HCT116 (cell line): ENCODE measurements around the gene SUGP1. TPM values are rescaled to one million over a fixed set of nuclear protein-coding genes. Genes with fewer than 3 reads are reported as not detected.

Experiments
- ATAC-seq: fragments of 200-7000 bp; cut with Tn5 transposase; 2 replicates; pipeline ENCODE4 v1.9.1; 2020; ENCODE audit warnings: mild to moderate bottlenecking, moderate library complexity
- BruUV-seq: library from RNA; stranded (reverse); fragments of 400-500 nt; replicated peaks from 2 replicates; lab custom pipeline; 2021; lab: Mats Ljungman, UMichigan
- CTCF ChIA-PET: fragments of 300-600 bp; sonication (Branson Sonifier 250); formaldehyde crosslinking; loops from one replicate; lab custom pipeline; 2021; ENCODE audit warnings: antibody characterized with exemption; lab: Charles Lee
- POLR2A ChIA-PET: fragments of 300-600, 350-600 bp; sonication (Branson Sonifier 250); formaldehyde crosslinking; loops from one replicate; lab custom pipeline; 2021; ENCODE audit warnings: antibody characterized with exemption; lab: Charles Lee
- RAD21 ChIA-PET, 2 experiments: fragments of 300-600 bp; sonication (Branson Sonifier 250); formaldehyde crosslinking; loops; one replicate each; lab custom pipeline; 2023; ENCODE audit warnings: low total read pairs in 2 of 2; ENCODE audit not compliant: uncharacterized antibody in 2 of 2, unreplicated experiment in 2 of 2, low non-redundant PET in 1 of 2; lab: Charles Lee
- DNase-seq: peaks from one replicate; pipeline ENCODE4 v3.0.0-alpha.2; 2010; ENCODE audit warnings: low read depth, low spot score
- H2AFZ ChIP-seq: fragments of 200-600 bp; shearing (Covaris generic), sonication (generic); 2 replicates; pipeline ENCODE4 v1.6.1; 2017; ENCODE audit warnings: low read depth, mixed run types, mixed read lengths, antibody characterized with exemption, low read length; ENCODE audit not compliant: poor library complexity, severe bottlenecking
- H3K27ac ChIP-seq: 2 replicates; pipeline ENCODE4 v1.5.1; 2012; ENCODE audit warnings: low read depth, low read length
- H3K27me3 ChIP-seq: fragments of 200-600 bp; sonication (generic); 2 replicates; pipeline ENCODE4 v1.6.1; 2016; ENCODE audit warnings: mixed run types, low read length, mixed read lengths; ENCODE audit not compliant: insufficient read depth
- H3K36me3 ChIP-seq, 2 experiments: fragments of 200-500 bp in 1 of 2; fragments of 200-600 bp in 1 of 2; sonication (Bioruptor generic) in 1 of 2; sonication (generic) in 1 of 2; 2 replicates each; pipeline versions ENCODE4 v1.5.1 to v1.6.1; 2014 to 2016; ENCODE audit warnings: low read length in 2 of 2, inconsistent platforms in 1 of 2, mixed read lengths in 1 of 2, mixed run types in 1 of 2; ENCODE audit not compliant: insufficient read depth in 2 of 2, control insufficient read depth in 1 of 2
- H3K4me1 ChIP-seq, 2 experiments: fragments of 200-600 bp in 1 of 2; sonication (generic) in 1 of 2; 2 replicates each; pipeline versions ENCODE4 v1.5.1 to v1.6.1; 2012 to 2017; ENCODE audit warnings: low read length in 2 of 2, inconsistent platforms in 1 of 2, mild to moderate bottlenecking in 1 of 2, mixed read lengths in 1 of 2, mixed run types in 1 of 2, moderate library complexity in 1 of 2; ENCODE audit not compliant: insufficient read depth in 2 of 2, control insufficient read depth in 1 of 2
- H3K4me2 ChIP-seq: fragments of 200-600 bp; sonication (generic); 2 replicates; pipeline ENCODE4 v1.6.1; 2017; ENCODE audit warnings: mixed run types, low read length, mixed read lengths
- H3K4me3 ChIP-seq, 2 experiments: fragments of 200-600 bp in 1 of 2; sonication (generic) in 1 of 2; replicated peaks in 1 of 2; 2 replicates each; pipeline ENCODE4 v1.5.1; 2011 to 2016; ENCODE audit warnings: low read length in 2 of 2, control low read depth in 1 of 2, low read depth in 1 of 2, mild to moderate bottlenecking in 1 of 2, mixed read lengths in 1 of 2, mixed run types in 1 of 2
- H3K79me2 ChIP-seq: fragments of 200-600 bp; sonication (generic); 2 replicates; pipeline ENCODE4 v1.6.1; 2017; ENCODE audit warnings: mild to moderate bottlenecking, mixed run types, low read length, moderate library complexity, mixed read lengths; ENCODE audit not compliant: insufficient read depth
- H3K9ac ChIP-seq: fragments of 200-600 bp; sonication (generic); 2 replicates; pipeline ENCODE4 v1.6.1; 2016; ENCODE audit warnings: low read length, mixed read lengths
- H3K9me2 ChIP-seq: fragments of 200-600 bp; sonication (generic), shearing (Covaris generic); 2 replicates; pipeline ENCODE4 v1.6.1; 2017; ENCODE audit warnings: mixed run types, mild to moderate bottlenecking, moderate library complexity; ENCODE audit not compliant: insufficient read depth
- H3K9me3 ChIP-seq, 2 experiments: fragments of 200-500 bp in 1 of 2; fragments of 200-600 bp in 1 of 2; sonication (Bioruptor generic) in 1 of 2; sonication (generic) in 1 of 2; 2 replicates each; pipeline ENCODE4 v1.6.1; 2014 to 2017; ENCODE audit warnings: low read length in 2 of 2, mixed read lengths in 2 of 2, inconsistent platforms in 1 of 2, low read depth in 1 of 2, mild to moderate bottlenecking in 1 of 2, mixed run types in 1 of 2, moderate library complexity in 1 of 2; ENCODE audit not compliant: control insufficient read depth in 1 of 2, insufficient read depth in 1 of 2
- H4K20me1 ChIP-seq: fragments of 200-600 bp; sonication (generic), shearing (Covaris generic); 2 replicates; pipeline ENCODE4 v1.6.1; 2017; ENCODE audit warnings: mixed run types, mild to moderate bottlenecking, moderate library complexity; ENCODE audit not compliant: insufficient read depth
- CBX3 ChIP-seq: IDR thresholded peaks from 2 replicates; pipeline ENCODE4 v1.6.1; 2012; ENCODE audit warnings: low read depth
- CTCF ChIP-seq, 3 experiments: fragments of 200-600 bp in 1 of 3; sonication (generic) in 1 of 3; IDR thresholded peaks in 2 of 3; conservative IDR thresholded peaks in 1 of 3; 2 replicates each; pipeline ENCODE4 v1.5.1; 2012 to 2017; ENCODE audit warnings: low read depth in 2 of 3, low read length in 2 of 3, antibody characterized with exemption in 1 of 3, borderline replicate concordance in 1 of 3, control low read depth in 1 of 3, mild to moderate bottlenecking in 1 of 3, mixed read lengths in 1 of 3, mixed run types in 1 of 3, moderate library complexity in 1 of 3; ENCODE audit not compliant: insufficient read depth in 1 of 3
- EGR1 ChIP-seq: IDR thresholded peaks from 2 replicates; pipeline ENCODE4 v1.6.1; 2012; ENCODE audit warnings: low read depth
- EZH2 ChIP-seq: fragments of 200-600 bp; sonication (generic); IDR thresholded peaks from 2 replicates; pipeline ENCODE4 v1.6.1; 2017; ENCODE audit warnings: antibody characterized with exemption, mixed run types
- EZH2phosphoT487 ChIP-seq: fragments of 200-600 bp; IDR thresholded peaks from 2 replicates; pipeline ENCODE4 v1.6.1; 2018; ENCODE audit warnings: antibody characterized with exemption, borderline replicate concordance
- FOSL1 ChIP-seq: IDR thresholded peaks from 2 replicates; pipeline ENCODE4 v1.6.1; 2012; ENCODE audit warnings: low read depth
- JUND ChIP-seq: IDR thresholded peaks from 2 replicates; pipeline ENCODE4 v1.6.1; 2012
- RAD21 ChIP-seq: IDR thresholded peaks from 2 replicates; pipeline ENCODE4 v1.6.1; 2012; ENCODE audit warnings: low read depth, mild to moderate bottlenecking
- REST ChIP-seq: IDR thresholded peaks from 2 replicates; pipeline ENCODE4 v1.6.1; 2012; ENCODE audit warnings: low read depth
- SIN3A ChIP-seq: IDR thresholded peaks from 2 replicates; pipeline ENCODE4 v1.6.1; 2012; ENCODE audit warnings: low read depth
- ZFX ChIP-seq: fragments of 450-650 bp; IDR thresholded peaks from 2 replicates; pipeline ENCODE4 v1.6.1; 2017
- intact Hi-C: fragments of 100-400 bp; cut with micrococcal nuclease; formaldehyde crosslinking; loops from 2 replicates; pipeline ENCODE4 v1.10.0; 2022
- total RNA-seq: library from RNA; stranded (reverse); gene quantifications from one replicate; pipeline ENCODE4 v1.2.1, GENCODE V29; 2021; ENCODE audit not compliant: unreplicated experiment

Gene SUGP1
- total RNA-seq, 1 experiment from 2014 or later, result 47.6 TPM

- Histone ChIP-seq H3K9ac (no peak overlapping the region), H3K27me3 (peaks cover under 1% of the 10 kb centered on the region; the same call in 1 of the 2 replicates), H3K79me2 (no peaks in the 10 kb centered on the region), H3K27ac (no peak overlapping the region), H2AFZ (no peak overlapping the region), H3K4me3 (no peak overlapping the region), H3K9me3 (no peaks in the 10 kb centered on the region), H4K20me1 (no peaks in the 10 kb centered on the region), H3K36me3 (no peaks in the 10 kb centered on the region), H3K9me2 (no peaks in the 10 kb centered on the region), H3K4me2 (no peak overlapping the region), H3K4me1 (0 out of 4 replicates have a peak, but pooled peaks cover 0 to 6% of the 10 kb centered on the region in 2 experiments)
- TF ChIP-seq SIN3A (no peak), RAD21 (no peak), CBX3 (no peak), ZFX (no peak)
- ATAC-seq (no peak), DNase-seq (no peak)
- intact Hi-C loops, result no loop called here
- CTCF ChIA-PET, result no interaction called here
- POLR2A ChIA-PET, result no interaction called here
- RAD21 ChIA-PET, result no interaction called here
- no TSS peak for BruUV-seq
These were observed 63.2 kb downstream of the SUGP1 start for GRCh38 chr19:19257137-19257536.

GRCh38 chr19:19256072-19256969, 64.0 kb downstream of the SUGP1 start:
- Histone ChIP-seq H3K4me2 (no peak overlapping the region), H3K27me3 (peaks cover 9% of the 10 kb centered on the region), H3K9me3 (no peaks in the 10 kb centered on the region), H4K20me1 (no peaks in the 10 kb centered on the region), H3K36me3 (no peaks in the 10 kb centered on the region), H3K4me1 (0 out of 4 replicates have a peak, but pooled peaks cover 0 to 6% of the 10 kb centered on the region in 2 experiments), H3K9me2 (no peaks in the 10 kb centered on the region), H2AFZ (no peak overlapping the region), H3K4me3 (no peak overlapping the region), H3K9ac (no peak overlapping the region), H3K27ac (no peak overlapping the region), H3K79me2 (no peaks in the 10 kb centered on the region)
- ChIA-PET CTCF (no interaction called here), RAD21 (no interaction called here), POLR2A (no interaction called here)
- BruUV-seq, result no TSS peak
- ATAC-seq (no peak; the same call in 1 of the 2 replicates), DNase-seq (no peak)
- intact Hi-C loops, result no loop called here
- TF ChIP-seq CBX3 (no peak), SIN3A (no peak), CTCF (IDR thresholded peaks at IDR 0.05 in 2 of 3, conservative IDR thresholded peaks at IDR 0.05 in 1 of 3; ENCODE audit: borderline replicate concordance in 1 of 3, insufficient read depth in 1 of 3, low read depth in 2 of 3, low read length in 2 of 3) (no peak), EGR1 (no peak), EZH2phosphoT487 (no peak), EZH2 (no peak), FOSL1 (no peak), REST (no peak), JUND (no peak)
